KMS-11 (cell line): ENCODE data around the gene DAB1.

Experiments used
- H2AFZ ChIP-seq: fragments of 200-600 bp; sonication (generic); 2 replicates; pipeline ENCODE4 v1.6.1; 2016; ENCODE audit warnings: antibody characterized with exemption, mixed run types, low read depth
- H3K27ac ChIP-seq: fragments of 200-600 bp; sonication (generic); 2 replicates; pipeline ENCODE4 v1.6.1; 2016; ENCODE audit warnings: mild to moderate bottlenecking, mixed run types
- H3K27me3 ChIP-seq: fragments of 200-600 bp; sonication (generic); 2 replicates; pipeline ENCODE4 v1.6.1; 2017; ENCODE audit warnings: mild to moderate bottlenecking, low read depth, mixed run types, moderate library complexity; ENCODE audit not compliant: insufficient read depth
- H3K36me3 ChIP-seq: fragments of 200-600 bp; sonication (generic); 2 replicates; pipeline ENCODE4 v1.6.1; 2017; ENCODE audit warnings: mild to moderate bottlenecking, mixed run types; ENCODE audit not compliant: insufficient read depth
- H3K4me1 ChIP-seq: fragments of 200-600 bp; sonication (generic); 2 replicates; pipeline ENCODE4 v1.6.1; 2016; ENCODE audit warnings: mild to moderate bottlenecking, low read depth, mixed run types; ENCODE audit not compliant: poor library complexity, severe bottlenecking
- H3K4me2 ChIP-seq: fragments of 200-600 bp; sonication (generic); 2 replicates; pipeline ENCODE4 v1.7.0; 2016; ENCODE audit warnings: mild to moderate bottlenecking, mixed run types
- H3K4me3 ChIP-seq: fragments of 200-600 bp; sonication (generic); IDR thresholded peaks from 2 replicates; pipeline ENCODE4 v1.6.1; 2017; ENCODE audit warnings: low read depth, low read length, mixed read lengths; ENCODE audit not compliant: insufficient read depth
- H3K79me2 ChIP-seq: fragments of 200-600 bp; sonication (generic); 2 replicates; pipeline ENCODE4 v1.6.1; 2016; ENCODE audit warnings: low read depth, mixed run types; ENCODE audit not compliant: insufficient read depth
- H3K9ac ChIP-seq: fragments of 200-600 bp; sonication (generic); 2 replicates; pipeline ENCODE4 v1.6.1; 2016; ENCODE audit warnings: mild to moderate bottlenecking, mixed run types
- H4K20me1 ChIP-seq: fragments of 200-600 bp; sonication (generic); 2 replicates; pipeline ENCODE4 v1.6.1; 2016; ENCODE audit warnings: mild to moderate bottlenecking, mixed run types; ENCODE audit not compliant: insufficient read depth
- TF ChIP-seq, protein P1 (sequence below): fragments of 200-600 bp; sonication (generic); conservative IDR thresholded peaks from 2 replicates; pipeline ENCODE4 v1.6.1; 2017; ENCODE audit warnings: low read depth, mild to moderate bottlenecking, antibody characterized with exemption, low read length, moderate library complexity, mixed read lengths

Gene DAB1

DNA sequence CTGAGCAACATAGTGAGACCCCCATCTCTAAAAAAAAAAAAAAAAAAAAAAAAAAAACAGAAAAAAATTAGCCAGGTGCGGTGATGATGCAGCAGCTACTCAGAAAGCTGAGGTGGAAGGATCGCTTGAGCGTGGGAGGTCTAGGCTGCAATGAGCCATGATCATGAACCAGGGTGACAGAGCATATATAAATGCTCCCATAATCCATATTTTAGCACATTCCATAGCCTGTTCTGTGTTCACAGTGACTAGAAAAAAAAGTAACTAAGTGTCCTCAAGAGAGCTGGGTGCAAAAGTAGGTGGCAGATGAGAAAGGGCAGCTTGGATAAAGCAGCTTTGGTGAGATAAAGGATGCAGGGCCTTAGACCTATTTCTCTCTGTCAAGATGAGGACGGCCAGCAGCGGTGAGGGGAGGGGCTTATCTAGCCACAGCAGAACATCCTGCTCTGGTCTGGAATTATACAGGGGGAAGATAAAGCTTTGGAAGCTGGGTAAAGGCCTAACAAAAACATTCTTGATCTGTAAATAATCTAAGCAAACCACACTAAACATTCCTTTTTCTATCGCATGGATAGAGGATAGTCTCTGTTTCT, 205.3 kb downstream of the DAB1 start:
- Histone ChIP-seq H3K4me3 (no peak overlapping the region), H2AFZ (no peak overlapping the region), H4K20me1 (no peaks in the 10 kb centered on the region), H3K27me3 (no peaks in the 10 kb centered on the region), H3K36me3 (no peaks in the 10 kb centered on the region), H3K4me2 (no peak overlapping the region), H3K79me2 (no peaks in the 10 kb centered on the region), H3K27ac (no peak overlapping the region), H3K4me1 (no peaks in the 10 kb centered on the region), H3K9ac (no peak overlapping the region)
- TF ChIP-seq, protein P1, sequence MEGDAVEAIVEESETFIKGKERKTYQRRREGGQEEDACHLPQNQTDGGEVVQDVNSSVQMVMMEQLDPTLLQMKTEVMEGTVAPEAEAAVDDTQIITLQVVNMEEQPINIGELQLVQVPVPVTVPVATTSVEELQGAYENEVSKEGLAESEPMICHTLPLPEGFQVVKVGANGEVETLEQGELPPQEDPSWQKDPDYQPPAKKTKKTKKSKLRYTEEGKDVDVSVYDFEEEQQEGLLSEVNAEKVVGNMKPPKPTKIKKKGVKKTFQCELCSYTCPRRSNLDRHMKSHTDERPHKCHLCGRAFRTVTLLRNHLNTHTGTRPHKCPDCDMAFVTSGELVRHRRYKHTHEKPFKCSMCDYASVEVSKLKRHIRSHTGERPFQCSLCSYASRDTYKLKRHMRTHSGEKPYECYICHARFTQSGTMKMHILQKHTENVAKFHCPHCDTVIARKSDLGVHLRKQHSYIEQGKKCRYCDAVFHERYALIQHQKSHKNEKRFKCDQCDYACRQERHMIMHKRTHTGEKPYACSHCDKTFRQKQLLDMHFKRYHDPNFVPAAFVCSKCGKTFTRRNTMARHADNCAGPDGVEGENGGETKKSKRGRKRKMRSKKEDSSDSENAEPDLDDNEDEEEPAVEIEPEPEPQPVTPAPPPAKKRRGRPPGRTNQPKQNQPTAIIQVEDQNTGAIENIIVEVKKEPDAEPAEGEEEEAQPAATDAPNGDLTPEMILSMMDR, result no peak

DNA sequence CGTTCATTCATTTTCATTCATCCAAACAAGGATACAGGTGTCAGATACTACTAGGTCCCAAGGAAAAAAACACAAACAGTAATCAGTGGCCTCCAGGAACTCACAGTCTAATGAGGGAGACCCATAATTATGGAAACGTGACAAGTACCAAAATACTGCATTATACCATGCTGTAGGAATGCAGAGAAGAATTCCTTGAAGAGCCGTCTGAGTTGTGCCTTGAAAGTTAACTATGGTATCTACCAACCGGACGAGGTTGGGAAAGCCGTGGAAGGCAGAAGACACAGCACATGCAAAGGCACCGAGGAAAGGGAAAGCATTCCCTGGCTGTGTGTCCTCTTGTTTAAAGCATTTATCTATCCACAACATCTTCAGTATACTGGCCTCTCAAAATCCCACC, 206.0 kb downstream of the DAB1 start:
- H3K79me2 ChIP-seq, result no peaks in the 10 kb centered on the region

DNA sequence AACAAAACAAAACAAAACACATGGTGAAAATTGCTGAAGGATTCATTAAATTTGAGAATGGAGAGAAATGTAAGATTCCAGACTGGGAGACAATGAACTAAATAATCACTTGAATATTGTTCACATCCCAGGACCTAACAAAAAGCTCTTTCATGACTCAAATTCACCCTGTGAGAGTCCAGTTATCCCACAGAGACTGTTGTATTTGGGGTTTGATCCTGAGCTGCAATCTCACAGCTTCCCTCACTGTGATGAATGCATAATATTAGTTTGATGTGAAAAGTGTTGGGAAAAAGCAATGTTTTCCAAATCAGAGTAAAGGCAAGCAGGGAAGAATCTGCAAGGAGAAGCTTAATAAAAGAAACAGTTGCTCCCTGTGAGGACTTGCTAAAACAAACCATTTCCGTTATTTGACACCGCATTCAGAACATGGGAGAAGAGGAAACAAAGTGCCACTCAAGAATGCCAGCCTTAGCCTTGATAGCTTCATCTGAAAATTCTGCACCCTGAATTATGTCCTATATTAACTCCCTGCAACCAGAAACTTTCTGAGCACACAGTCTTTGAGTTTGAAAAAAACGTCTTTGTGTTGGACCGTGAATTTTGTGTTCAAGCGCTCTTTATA, 208.8 kb downstream of the DAB1 start:
- Histone ChIP-seq H3K4me1 (no peaks in the 10 kb centered on the region), H3K36me3 (no peaks in the 10 kb centered on the region), H4K20me1 (no peaks in the 10 kb centered on the region), H3K27ac (no peak overlapping the region), H3K79me2 (no peaks in the 10 kb centered on the region), H3K4me3 (no peak overlapping the region), H3K4me2 (no peak overlapping the region), H2AFZ (no peak overlapping the region), H3K9ac (no peak overlapping the region), H3K27me3 (no peaks in the 10 kb centered on the region)
- TF ChIP-seq, protein P1, result no peak

More for the DNA sequence above, 206.0 kb downstream of the DAB1 start:
- H3K4me2 ChIP-seq, result no peak overlapping the region
- no peak overlapping the region for H3K27ac ChIP-seq
- no peaks in the 10 kb centered on the region for H3K36me3 ChIP-seq
- TF ChIP-seq, protein P1, result no peak
- H3K9ac ChIP-seq, result no peak overlapping the region
- H3K4me1 ChIP-seq, result no peaks in the 10 kb centered on the region
- no peak overlapping the region for H3K4me3 ChIP-seq
- no peaks in the 10 kb centered on the region for H4K20me1 ChIP-seq
- no peaks in the 10 kb centered on the region for H3K27me3 ChIP-seq
- H2AFZ ChIP-seq, result no peak overlapping the region

DNA sequence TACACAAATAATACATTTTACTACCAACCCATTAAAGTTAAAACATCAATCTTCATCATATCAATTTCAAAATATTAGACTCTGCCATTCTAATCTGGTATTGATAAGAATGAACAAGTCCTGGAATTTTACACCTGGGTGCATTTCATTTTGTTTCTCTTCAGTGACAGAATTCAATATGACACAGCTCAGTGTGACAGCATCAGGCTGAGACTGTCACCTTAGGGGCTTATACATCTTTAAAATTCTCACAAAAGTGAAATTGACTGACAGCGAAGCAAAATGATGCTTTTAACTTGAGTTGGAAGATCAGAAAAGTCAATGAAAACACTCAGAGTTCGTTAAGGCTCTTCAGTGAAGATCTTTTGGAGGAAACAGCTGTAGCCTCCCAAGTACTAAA, 213.0 kb downstream of the DAB1 start:
- Histone ChIP-seq H3K4me3 (no peak overlapping the region), H3K36me3 (no peaks in the 10 kb centered on the region), H3K27ac (no peak overlapping the region), H3K9ac (no peak overlapping the region), H4K20me1 (no peaks in the 10 kb centered on the region), H2AFZ (no peak overlapping the region), H3K27me3 (no peaks in the 10 kb centered on the region), H3K4me1 (no peaks in the 10 kb centered on the region), H3K4me2 (no peak overlapping the region), H3K79me2 (no peaks in the 10 kb centered on the region)
- TF ChIP-seq, protein P1, result no peak
